CD4-positive, alpha-beta T cell treated with Interleukin-6 for 4 hours (primary cell): Measurements from ENCODE around the gene UEVLD.

Experiments used
- DNase-seq: peaks from one replicate; pipeline ENCODE4 v3.0.0-alpha.2; 2020; ENCODE audit warnings: mixed read lengths

UEVLD gene

GRCh38 chr11:18495271-18495670 lies 93.3 kb downstream of the UEVLD start:
- no peak for DNase-seq

GRCh38 chr11:18493310-18493709 lies 95.2 kb downstream of the UEVLD start:
- DNase-seq, result no peak

- no peak for DNase-seq
These were observed 95.6 kb downstream of the UEVLD start for GRCh38 chr11:18492888-18493287.

- DNase-seq, result no peak
These were observed 96.6 kb downstream of the UEVLD start for GRCh38 chr11:18491924-18492323.

GRCh38 chr11:18490736-18491485 lies 97.6 kb downstream of the UEVLD start:
- DNase-seq, result no peak

- DNase-seq, result no peak
These were observed 98.2 kb downstream of the UEVLD start for GRCh38 chr11:18490319-18490718.

- no peak for DNase-seq
These were observed 102.5 kb downstream of the UEVLD start for GRCh38 chr11:18485913-18486528.
